ENCODE measurements around the gene CAMK1D. TPM values are rescaled to one million over a fixed set of nuclear protein-coding genes. Genes with fewer than 3 reads are reported as not detected.

The CAMK1D gene
- total and polyA plus RNA-seq, 10 of the 15 experiments (the other 5 are each of a cell fraction or from before 2014, with no cell fraction given) = 2.1 to 35.5 (median 14.7) TPM

- no TSS peak for BruUV-seq (replicated peaks)
- ATAC-seq (no peak), DNase-seq (ENCODE audit: low read depth, low spot score) (no peak), FAIRE-seq (no peak)
- H3K27ac ChIP-seq (ENCODE audit: control insufficient read depth, insufficient read depth) = no peak overlapping the region
- no peaks in the 10 kb centered on the region for H3K4me1 ChIP-seq (ENCODE audit: control insufficient read depth, insufficient read depth, low read length)
- H3K36me3 ChIP-seq (ENCODE audit: control insufficient read depth in 2 of 2, insufficient read depth in 2 of 2, low read length in 1 of 2) = no peaks in the 10 kb centered on the region
- H3K79me2 ChIP-seq (ENCODE audit: control insufficient read depth, insufficient read depth, low read length) = no peaks in the 10 kb centered on the region
- no peak overlapping the region for H3K4me3 ChIP-seq
- intact Hi-C loops (cut with micrococcal nuclease; ENCODE audit: unreplicated experiment) = no loop called here
- ChIA-PET RAD21 (ENCODE audit: unreplicated experiment) (no interaction called here), SMC1A (ENCODE audit: uncharacterized antibody, unreplicated experiment) (interaction anchor here (0.9 to 1.0 kb wide), 2 partner anchors 17 to 46 kb away, joined by 3 read pairs; no protein-coding TSS in a partner anchor), CTCF (interaction anchor here (2.0 kb wide), 1 partner anchor 17 kb away, joined by 7 read pairs; no protein-coding TSS in a partner anchor), POLR2A (no interaction called here)
- H3K9ac ChIP-seq (ENCODE audit: control insufficient read depth, insufficient read depth, low read length) = no peak overlapping the region
- no peaks in the 10 kb centered on the region for H3K27me3 ChIP-seq (replicated peaks in 1 of 2; ENCODE audit: control insufficient read depth in 2 of 2, insufficient read depth in 2 of 2, low read length in 1 of 2)
- WGBS (ENCODE audit: insufficient coverage, insufficient replicate concordance, low lambda C conversion rate, missing lambda C conversion rate) = 95% methylated on average over 9 of the region's 12 CpGs
- H2AFZ ChIP-seq (ENCODE audit: control insufficient read depth, low read depth, low read length) = no peak overlapping the region
- TF ChIP-seq FOXM1 (IDR thresholded peaks at IDR 0.05; ENCODE audit: low read depth, low read length) (no peak), KAT2A (conservative IDR thresholded peaks at IDR 0.05; ENCODE audit: control insufficient read depth, low read depth, low read length) (no peak), RB1 (IDR thresholded peaks at IDR 0.05; ENCODE audit: borderline replicate concordance) (no peak), MEF2A (IDR thresholded peaks at IDR 0.05; ENCODE audit: insufficient read depth, low read depth, low read length) (no peak), TBL1XR1 (IDR thresholded peaks at IDR 0.05; ENCODE audit: low read depth, low read length) (no peak), SREBF1 (IDR thresholded peaks at IDR 0.05; ENCODE audit: low read length) (no peak), E2F4 (IDR thresholded peaks at IDR 0.05; ENCODE audit: low read depth, low read length) (no peak), ATF3 (IDR thresholded peaks at IDR 0.05; ENCODE audit: borderline replicate concordance, extremely low read depth, low read depth, low read length) (no peak), ZNF24 (IDR thresholded peaks at IDR 0.05) (no peak)
- in situ Hi-C loops (cut with MboI) = no loop called here
- no peaks in the 10 kb centered on the region for H4K20me1 ChIP-seq (ENCODE audit: control insufficient read depth, insufficient read depth)
- no peak overlapping the region for H3K4me2 ChIP-seq (ENCODE audit: control insufficient read depth, insufficient read depth)
- no peaks in the 10 kb centered on the region for H3K9me3 ChIP-seq (replicated peaks; ENCODE audit: control insufficient read depth, insufficient read depth, low read length)
These were observed 449.8 kb downstream of the CAMK1D start for GRCh38 chr10:12799144-12799543.

Measured in GM12878 (cell line).